GM20000 (cell line): ENCODE data around the gene EIF2AK3.

Experiments
- DNase-seq: peaks from one replicate; pipeline ENCODE4 v3.0.0; 2012; ENCODE audit warnings: low spot score
- CTCF ChIP-seq: IDR thresholded peaks from 2 replicates; pipeline ENCODE4 v1.5.1; 2012; ENCODE audit warnings: mild to moderate bottlenecking, control low read depth; ENCODE audit errors: extremely low read depth, missing control alignments

EIF2AK3 gene

DNA sequence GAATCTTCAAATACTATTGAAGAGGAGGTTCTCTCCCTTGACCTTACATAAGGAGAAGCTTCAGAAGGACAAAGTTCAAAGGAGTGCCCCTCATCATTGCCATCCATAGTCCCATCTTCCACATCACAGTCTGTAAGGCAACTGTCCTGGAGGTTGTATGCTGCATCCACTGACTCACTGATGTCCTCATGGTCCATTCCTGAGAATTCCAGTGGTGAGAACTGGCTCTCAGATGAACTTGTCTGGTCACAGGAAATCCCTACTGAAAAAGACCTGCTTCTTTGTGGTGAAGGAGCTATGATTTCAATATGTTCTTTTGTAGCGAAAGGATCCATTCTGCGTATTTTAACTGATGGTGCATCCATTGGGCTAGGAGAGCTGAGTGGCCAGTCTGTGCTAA lies 52.2 kb downstream of the EIF2AK3 start:
- DNase-seq = no peak
- TF ChIP-seq CTCF = no peak

DNA sequence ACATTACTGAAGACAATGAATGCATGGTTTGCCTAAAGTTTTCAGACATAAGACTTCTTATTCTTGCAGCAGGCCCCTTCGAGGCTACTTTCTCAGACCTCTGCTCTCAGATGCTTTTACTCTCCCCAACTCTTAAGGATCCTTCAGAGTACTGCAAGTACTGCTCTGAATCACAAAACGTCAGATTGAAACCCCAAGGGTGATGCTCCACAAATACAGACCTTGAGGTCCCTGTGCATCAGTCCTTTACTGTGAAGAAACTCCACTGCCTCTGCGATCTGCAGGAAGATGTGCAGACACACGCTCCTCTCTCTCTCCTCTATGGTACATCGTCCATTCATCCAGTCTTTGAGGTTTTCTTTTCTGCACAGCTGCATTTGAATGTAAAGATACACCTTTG lies 52.8 kb downstream of the EIF2AK3 start:
- DNase-seq = no peak
- no peak for TF ChIP-seq CTCF

GRCh38 chr2:88568179-88568578 lies 59.1 kb downstream of the EIF2AK3 start:
- DNase-seq = no peak
- no peak for TF ChIP-seq CTCF

DNA sequence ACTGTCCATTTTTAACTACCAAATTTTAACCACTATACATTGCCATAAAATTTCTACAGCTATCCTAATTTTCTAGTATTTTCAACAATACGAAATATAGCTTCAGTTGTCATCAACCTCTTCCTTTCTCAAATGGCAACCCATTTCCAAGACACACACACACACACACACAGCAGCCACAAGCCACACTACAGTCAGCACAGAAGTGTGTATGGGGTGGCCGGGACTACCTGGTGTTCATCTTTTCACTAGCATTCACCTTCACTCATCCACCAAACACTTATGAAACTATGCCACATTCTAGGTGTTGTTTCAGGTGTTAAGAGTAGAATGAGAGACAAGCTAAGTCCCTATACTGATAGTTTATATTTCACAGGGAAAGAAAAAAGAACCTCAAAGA lies 62.9 kb downstream of the EIF2AK3 start:
- TF ChIP-seq CTCF = no peak
- no peak for DNase-seq

GRCh38 chr2:88563129-88563528 lies 64.1 kb downstream of the EIF2AK3 start:
- DNase-seq = no peak

GRCh38 chr2:88561646-88562388 lies 65.4 kb downstream of the EIF2AK3 start:
- no peak for TF ChIP-seq CTCF
- DNase-seq = no peak

More at GRCh38 chr2:88563129-88563528, 64.1 kb downstream of the EIF2AK3 start:
- TF ChIP-seq CTCF = no peak

DNA sequence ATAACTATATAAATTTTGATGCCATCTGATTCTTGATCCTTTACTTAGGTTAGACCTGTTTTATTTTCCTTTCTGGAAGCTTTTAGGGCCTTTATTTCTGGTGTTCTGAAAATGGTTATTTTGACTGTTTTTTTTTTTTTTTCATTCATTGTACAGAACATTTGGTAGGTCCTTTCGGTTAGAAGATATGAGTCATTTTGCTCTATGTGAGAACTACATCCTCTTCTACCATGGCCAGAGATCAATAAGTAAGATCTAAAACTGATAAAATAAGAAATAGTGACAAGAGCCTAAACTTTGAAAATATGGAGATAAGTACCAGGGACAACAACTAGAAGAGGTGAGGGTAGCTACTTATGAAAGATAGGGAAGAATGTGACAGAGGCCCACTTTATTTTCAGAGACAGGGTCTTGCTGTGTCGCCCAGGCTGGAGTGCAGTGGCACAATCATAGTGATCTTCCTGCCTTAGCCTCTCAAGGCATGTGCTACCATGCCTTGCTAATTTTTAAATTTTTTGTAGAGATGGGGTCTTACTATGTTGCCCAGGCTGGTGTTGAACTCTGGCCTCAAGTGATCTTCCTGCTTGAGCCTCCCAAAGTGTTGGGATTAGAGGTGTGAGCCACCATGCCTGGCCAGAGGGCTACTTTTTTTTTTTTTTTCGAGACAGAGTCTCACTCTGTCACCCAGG lies 66.5 kb downstream of the EIF2AK3 start:
- no peak for DNase-seq
- no peak for TF ChIP-seq CTCF
